CD4-positive, alpha-beta memory T cell (primary cell): Measurements from ENCODE around the gene CACNA2D2. TPM values are rescaled to one million over a fixed set of nuclear protein-coding genes. Genes with fewer than 3 reads are reported as not detected.

Source experiments
- CTCF ChIA-PET: fragments of 350-600 bp; sonication (Branson Sonifier 250); formaldehyde crosslinking; loops from one replicate; lab custom pipeline; 2021; ENCODE audit warnings: inconsistent platforms; ENCODE audit not compliant: partially characterized antibody; lab: Charles Lee
- POLR2A ChIA-PET: fragments of 350-600 bp; sonication (Branson Sonifier 250); formaldehyde crosslinking; loops from one replicate; lab custom pipeline; 2021; ENCODE audit not compliant: partially characterized antibody; lab: Charles Lee
- DNase-seq, 5 donors: peaks; one replicate each; pipeline versions ENCODE4 v3.0.0 to v3.0.0-alpha.2; 2020 to 2022; ENCODE audit warnings: mixed read lengths in 1 of 5
- H3K27ac ChIP-seq: one replicate; pipeline ENCODE4 v1.7.0; 2013; ENCODE audit warnings: low read depth, low read length
- H3K27me3 ChIP-seq: 2 replicates; pipeline ENCODE4 v1.7.0; 2013; ENCODE audit warnings: mild to moderate bottlenecking, low read length, moderate library complexity; ENCODE audit not compliant: insufficient read depth
- H3K36me3 ChIP-seq: 2 replicates; pipeline ENCODE4 v1.7.0; 2013; ENCODE audit warnings: mild to moderate bottlenecking, low read length, moderate library complexity; ENCODE audit not compliant: insufficient read depth
- H3K4me1 ChIP-seq: 2 replicates; pipeline ENCODE4 v1.7.0; 2013; ENCODE audit warnings: mild to moderate bottlenecking, low read length, moderate library complexity; ENCODE audit not compliant: insufficient read depth
- H3K4me3 ChIP-seq, 2 donors: one replicate each; pipeline ENCODE4 v1.7.0; 2013; ENCODE audit warnings: low read length in 2 of 2, mild to moderate bottlenecking in 1 of 2
- H3K9me3 ChIP-seq, 2 donors: one replicate each; pipeline ENCODE4 v1.7.0; 2013; ENCODE audit warnings: low read length in 2 of 2, control low read depth in 1 of 2; ENCODE audit not compliant: control insufficient read depth in 1 of 2
- H3K27ac Mint-ChIP-seq, 7 donors: one replicate each; pipeline ENCODE4 v1.8.0; 2020 to 2021; ENCODE audit warnings: mixed read lengths in 7 of 7, mild to moderate bottlenecking in 6 of 7, inconsistent platforms in 3 of 7, moderate library complexity in 3 of 7
- H3K27me3 Mint-ChIP-seq, 2 donors: one replicate each; pipeline ENCODE4 v1.8.0; 2020 to 2021; ENCODE audit warnings: mixed read lengths in 2 of 2
- H3K36me3 Mint-ChIP-seq, 2 donors: one replicate each; pipeline ENCODE4 v1.8.0; 2020 to 2021; ENCODE audit warnings: mixed read lengths in 2 of 2, inconsistent platforms in 1 of 2, mild to moderate bottlenecking in 1 of 2
- H3K4me1 Mint-ChIP-seq, 4 donors: one replicate each; pipeline ENCODE4 v1.8.0; 2020 to 2021; ENCODE audit warnings: mixed read lengths in 4 of 4, mild to moderate bottlenecking in 1 of 4
- H3K4me3 Mint-ChIP-seq, 8 donors: one replicate each; pipeline ENCODE4 v1.8.0; 2020 to 2021; ENCODE audit warnings: mixed read lengths in 8 of 8, mild to moderate bottlenecking in 7 of 8, moderate library complexity in 6 of 8, inconsistent platforms in 3 of 8
- H3K9me3 Mint-ChIP-seq, 8 donors: one replicate each; pipeline ENCODE4 v1.8.0; 2020 to 2021; ENCODE audit warnings: mixed read lengths in 8 of 8, mild to moderate bottlenecking in 5 of 8, inconsistent platforms in 3 of 8, moderate library complexity in 1 of 8
- intact Hi-C: fragments of 100-400 bp; cut with micrococcal nuclease; formaldehyde crosslinking; loops from one replicate; pipeline ENCODE4 v1.15.1; 2023
- polyA plus RNA-seq, 2 donors: library from polyadenylated mRNA; unstranded; fragments of 300-500 nt; fragmentation: Illumina TruSeq; gene quantifications; one replicate each; pipeline ENCODE4 v1.2.3, GENCODE V29; 2021
- total RNA-seq, 2 experiments: library from RNA; stranded (reverse); gene quantifications; one replicate each; pipeline ENCODE4 v1.2.3, GENCODE V29; 2021

The CACNA2D2 gene
- total and polyA plus RNA-seq, 4 experiments from 2014 or later, result 0.24 to 1.9 (median 1.7) TPM; not detected in 1

GRCh38 chr3:50338965-50339364 lies 164.5 kb downstream of the CACNA2D2 start:
- Histone ChIP-seq H3K4me1 (peaks cover 68% of the 10 kb centered on the region), H3K27me3 (no peaks in the 10 kb centered on the region), H3K36me3 (peaks cover 5% of the 10 kb centered on the region), H3K9me3 (no peaks in the 10 kb centered on the region), H3K27ac (peak overlapping the region; percentile 96), H3K4me3 (peak overlapping the region; percentile 38 to 49)
- peaks cover 36 to 82% (median 49%) of the 10 kb centered on the region in 4 donors for H3K4me1 Mint-ChIP-seq
- peak overlapping the region; percentile 88 to 98 (median 95) for H3K4me3 Mint-ChIP-seq
- peaks cover 0 to 17% of the 10 kb centered on the region in 2 donors for H3K36me3 Mint-ChIP-seq
- peak overlapping the region; percentile 93 to 100 (median 98) for H3K27ac Mint-ChIP-seq
- no peak for DNase-seq
- intact Hi-C loops, result loop anchor here (5.0 kb wide), 1 partner anchor 102 kb away; the partner anchor contains the start of gene GNAI2
- ChIA-PET CTCF (interaction anchor here (0.7 to 5.8 kb wide), 6 partner anchors 10 to 210 kb away, joined by 3 to 84 read pairs (median 4); partner anchors contain the start of genes CYB561D2 and NPRL2), POLR2A (interaction anchor here (1.5 to 20.5 kb wide), 8 partner anchors 10 to 1160 kb away, joined by 4 to 595 read pairs (median 68); partner anchors contain the start of genes CYB561D2, GNAI2, HEMK1 and HYAL2)
- peaks cover 0 to 2% (median 0%) of the 10 kb centered on the region in 8 donors for H3K9me3 Mint-ChIP-seq
- H3K27me3 Mint-ChIP-seq, result no peaks in the 10 kb centered on the region

- H3K4me3 Mint-ChIP-seq, result peak overlapping the region; percentile 88 to 98 (median 95)
- Histone ChIP-seq H3K4me1 (peaks cover 80% of the 10 kb centered on the region), H3K27ac (peak overlapping the region; percentile 96), H3K36me3 (peaks cover 6% of the 10 kb centered on the region), H3K4me3 (peak overlapping the region; percentile 87 to 94), H3K27me3 (no peaks in the 10 kb centered on the region), H3K9me3 (no peaks in the 10 kb centered on the region)
- H3K27ac Mint-ChIP-seq, result peak overlapping the region; percentile 93 to 100 (median 98)
- H3K9me3 Mint-ChIP-seq, result peaks cover 0 to 4% (median 0%) of the 10 kb centered on the region in 8 donors
- H3K36me3 Mint-ChIP-seq, result peaks cover 4 to 22% of the 10 kb centered on the region in 2 donors
- intact Hi-C loops, result loop anchor here (1.0 to 5.0 kb wide), 5 partner anchors 9 to 100 kb away; partner anchors contain the start of genes CYB561D2, GNAI2, HYAL3 and NAA80
- peak; percentile 89 to 98 (median 92) for DNase-seq
- no peaks in the 10 kb centered on the region for H3K27me3 Mint-ChIP-seq
- H3K4me1 Mint-ChIP-seq, result peaks cover 42 to 76% (median 56%) of the 10 kb centered on the region in 4 donors
- ChIA-PET POLR2A (interaction anchor here (0.6 to 20.5 kb wide), 27 partner anchors 8 to 1898 kb away, joined by 3 to 595 read pairs (median 4); partner anchors contain the start of genes CCDC51, CYB561D2, GNAI2 and HEMK1), CTCF (interaction anchor here (0.6 to 5.8 kb wide), 16 partner anchors 8 to 274 kb away, joined by 3 to 84 read pairs (median 6); partner anchors contain the start of genes CYB561D2, HYAL1, HYAL2 and HYAL3)
Measured at GRCh38 chr3:50337175-50337861, 166.1 kb downstream of the CACNA2D2 start.

- Mint-ChIP-seq H3K36me3 (peaks cover 4 to 28% of the 10 kb centered on the region in 2 donors), H3K4me3 (peak overlapping the region; percentile 88 to 99 (median 96)), H3K4me1 (peaks cover 40 to 76% (median 57%) of the 10 kb centered on the region in 4 donors), H3K27me3 (no peaks in the 10 kb centered on the region), H3K27ac (peak overlapping the region; percentile 93 to 100 (median 98)), H3K9me3 (peaks cover 0 to 4% (median 0%) of the 10 kb centered on the region in 8 donors)
- Histone ChIP-seq H3K4me3 (peak overlapping the region; percentile 87 to 94), H3K27me3 (no peaks in the 10 kb centered on the region), H3K27ac (peak overlapping the region; percentile 96), H3K36me3 (peaks cover 13% of the 10 kb centered on the region), H3K9me3 (no peaks in the 10 kb centered on the region), H3K4me1 (peaks cover 80% of the 10 kb centered on the region)
- intact Hi-C loops, result loop anchor here (1.0 to 5.0 kb wide), 5 partner anchors 8 to 99 kb away; partner anchors contain the start of genes CYB561D2, GNAI2, HYAL3 and NAA80
- ChIA-PET POLR2A (interaction anchor here (0.6 to 20.5 kb wide), 23 partner anchors 8 to 1335 kb away, joined by 3 to 595 read pairs (median 4); partner anchors contain the start of genes CYB561D2, GNAI2, HEMK1 and HYAL2), CTCF (interaction anchor here (0.6 to 5.8 kb wide), 16 partner anchors 9 to 273 kb away, joined by 3 to 84 read pairs (median 6); partner anchors contain the start of genes CYB561D2, HYAL1, HYAL2 and HYAL3)
- peak in 1 of 5 donors; percentile 77 for DNase-seq
Measured at GRCh38 chr3:50336452-50337174, 166.8 kb downstream of the CACNA2D2 start.

GRCh38 chr3:50334339-50335075 lies 168.9 kb downstream of the CACNA2D2 start:
- CTCF ChIA-PET, result interaction anchor here (1.7 kb wide), 1 partner anchor 11 kb away, joined by 7 read pairs; the partner anchor contains the start of gene HYAL2
- H3K9me3 ChIP-seq, result no peaks in the 10 kb centered on the region
- H3K36me3 ChIP-seq, result peaks cover 32% of the 10 kb centered on the region
- Mint-ChIP-seq H3K4me3 (peak overlapping the region in 7 of 8 donors; percentile 21 to 71 (median 56)), H3K9me3 (peaks cover 0 to 4% (median 0%) of the 10 kb centered on the region in 8 donors), H3K4me1 (peaks cover 29 to 60% (median 47%) of the 10 kb centered on the region in 4 donors), H3K36me3 (peaks cover 4 to 46% of the 10 kb centered on the region in 2 donors), H3K27ac (peak overlapping the region; percentile 85 to 97 (median 94)), H3K27me3 (no peaks in the 10 kb centered on the region)
- no peak overlapping the region for H3K4me3 ChIP-seq
- no peaks in the 10 kb centered on the region for H3K27me3 ChIP-seq
- H3K4me1 ChIP-seq, result peaks cover 59% of the 10 kb centered on the region
- intact Hi-C loops, result loop anchor here (5.0 kb wide), 1 partner anchor 97 kb away; the partner anchor contains the start of gene GNAI2
- peak in 1 of 5 donors; percentile 5 for DNase-seq
- peak overlapping the region; percentile 96 for H3K27ac ChIP-seq
- POLR2A ChIA-PET, result interaction anchor here (1.5 to 20.5 kb wide), 4 partner anchors 15 to 277 kb away, joined by 3 to 595 read pairs (median 161); partner anchors contain the start of genes CISH, CYB561D2, HYAL2 and HYAL3

GRCh38 chr3:50333744-50334328 lies 169.6 kb downstream of the CACNA2D2 start:
- H3K27ac ChIP-seq, result peak overlapping the region; percentile 96
- H3K4me3 Mint-ChIP-seq, result peak overlapping the region in 7 of 8 donors; percentile 21 to 71 (median 56)
- H3K9me3 Mint-ChIP-seq, result peaks cover 0 to 4% (median 0%) of the 10 kb centered on the region in 8 donors
- peak in 3 of 5 donors; percentile 22 to 61 (median 29) for DNase-seq
- peak overlapping the region; percentile 85 to 96 (median 93) for H3K27ac Mint-ChIP-seq
- H3K36me3 Mint-ChIP-seq, result peaks cover 4 to 45% of the 10 kb centered on the region in 2 donors
- no peaks in the 10 kb centered on the region for H3K27me3 ChIP-seq
- H3K4me1 Mint-ChIP-seq, result peaks cover 25 to 54% (median 41%) of the 10 kb centered on the region in 4 donors
- H3K9me3 ChIP-seq, result no peaks in the 10 kb centered on the region
- peaks cover 53% of the 10 kb centered on the region for H3K4me1 ChIP-seq
- ChIA-PET POLR2A (interaction anchor here (1.5 to 20.5 kb wide), 4 partner anchors 14 to 278 kb away, joined by 3 to 595 read pairs (median 161); partner anchors contain the start of genes CISH, CYB561D2, HYAL2 and HYAL3), CTCF (interaction anchor here (0.7 to 1.7 kb wide), 2 partner anchors 10 to 16 kb away, joined by 3 to 7 read pairs; partner anchors contain the start of gene HYAL2)
- H3K36me3 ChIP-seq, result peaks cover 32% of the 10 kb centered on the region
- no peaks in the 10 kb centered on the region for H3K27me3 Mint-ChIP-seq
- H3K4me3 ChIP-seq, result no peak overlapping the region
- intact Hi-C loops, result no loop called here
